K562 (cell line): Measurements from ENCODE around the gene KIF26B. TPM values are rescaled to one million over a fixed set of nuclear protein-coding genes. Genes with fewer than 3 reads are reported as not detected.
"Not testable (repeated sequence)": the region's sequence is repeated elsewhere in the genome, so short reads cannot be mapped to it uniquely, and the experiment has no call there.

Experiments used
- ATAC-seq: fragments of 200-7000 bp; cut with Tn5 transposase; 3 replicates; pipeline ENCODE4 v1.9.1; 2020; ENCODE audit warnings: moderate library complexity
- BruUV-seq: library from RNA; stranded (reverse); fragments of 400-500 nt; replicated peaks from 2 replicates; lab custom pipeline; 2021; lab: Mats Ljungman, UMichigan
- CTCF ChIA-PET: fragments of 300-600 bp; formaldehyde crosslinking; extraction: SDS; loops from one replicate; lab custom pipeline; 2021; ENCODE audit warnings: low intra/inter-chr PET ratio; lab: Yijun Ruan, JAX
- POLR2A ChIA-PET: fragments of 300-600, 350-650 bp; sonication (Branson Sonifier 250); formaldehyde crosslinking; extraction: SDS; loops from one replicate; lab custom pipeline; 2021; ENCODE audit warnings: antibody characterized with exemption, inconsistent platforms; lab: Yijun Ruan, JAX
- DNase-seq, 4 experiments: peaks; one replicate each; pipeline versions ENCODE4 v3.0.0 to v3.0.0-alpha.2; 2011 to 2018; ENCODE audit warnings: low spot score in 3 of 4, mixed read lengths in 3 of 4; ENCODE audit errors: extremely low read depth in 1 of 4
- FAIRE-seq: peaks from 2 replicates; lab custom pipeline; 2011; peaks lifted over from hg19 to GRCh38; lab: Jason Lieb, UNC
- H2AFZ ChIP-seq: 2 replicates; pipeline ENCODE4 v1.6.0; 2011; ENCODE audit warnings: low read depth, low read length, control low read depth, inconsistent platforms
- H3K27ac ChIP-seq: fragments of 200-600 bp; 3 replicates; pipeline ENCODE4 v1.8.0; 2011; ENCODE audit warnings: low read depth, mild to moderate bottlenecking, control low read depth, inconsistent platforms, low read length, moderate library complexity, mixed read lengths; ENCODE audit errors: extremely low read depth
- H3K27me3 ChIP-seq, 2 experiments: fragments of 300-600 bp in 1 of 2; 2 replicates in 1 of 2; 3 replicates in 1 of 2; pipeline versions ENCODE4 v1.6.0 to v1.8.0; 2011; ENCODE audit warnings: inconsistent platforms in 2 of 2, low read length in 2 of 2, mild to moderate bottlenecking in 1 of 2, mixed read lengths in 1 of 2, moderate library complexity in 1 of 2; ENCODE audit not compliant: control insufficient read depth in 2 of 2, insufficient read depth in 2 of 2
- H3K36me3 ChIP-seq: fragments of 300-600 bp; 3 replicates; pipeline ENCODE4 v1.8.0; 2011; ENCODE audit warnings: mild to moderate bottlenecking, low read length, inconsistent platforms; ENCODE audit not compliant: control insufficient read depth, insufficient read depth
- H3K4me1 ChIP-seq, 2 experiments: fragments of 200-600 bp in 1 of 2; replicated peaks in 1 of 2; 2 replicates in 1 of 2; 3 replicates in 1 of 2; pipeline versions ENCODE4 v1.5.1 to v1.8.0; 2011; ENCODE audit warnings: inconsistent platforms in 2 of 2, low read length in 2 of 2, mild to moderate bottlenecking in 1 of 2, mixed read lengths in 1 of 2, moderate library complexity in 1 of 2; ENCODE audit not compliant: control insufficient read depth in 2 of 2, insufficient read depth in 2 of 2
- H3K4me2 ChIP-seq: 2 replicates; pipeline ENCODE4 v1.6.1; 2011; ENCODE audit warnings: low read length, control low read depth, inconsistent platforms, mixed read lengths; ENCODE audit not compliant: insufficient read depth
- H3K4me3 ChIP-seq: fragments of 200-600 bp; sonication (generic), shearing (Covaris generic); 2 replicates; pipeline ENCODE4 v1.5.1; 2016; ENCODE audit warnings: control low read depth, inconsistent platforms
- H3K79me2 ChIP-seq: fragments of 200-600 bp; 3 replicates; pipeline ENCODE4 v1.8.0; 2011; ENCODE audit warnings: low read length, inconsistent platforms; ENCODE audit not compliant: control insufficient read depth, insufficient read depth
- H3K9ac ChIP-seq, 2 experiments: 2 replicates each; pipeline versions ENCODE4 v1.6.0 to v1.6.1; 2011; ENCODE audit warnings: low read depth in 2 of 2, low read length in 2 of 2, control low read depth in 1 of 2, inconsistent platforms in 1 of 2, mild to moderate bottlenecking in 1 of 2, mixed read lengths in 1 of 2; ENCODE audit not compliant: insufficient read depth in 1 of 2
- H3K9me1 ChIP-seq: one replicate; pipeline ENCODE4 v1.6.0; 2011; ENCODE audit warnings: inconsistent platforms, mild to moderate bottlenecking, low read length, moderate library complexity; ENCODE audit not compliant: control insufficient read depth, insufficient read depth
- H3K9me3 ChIP-seq: replicated peaks from 2 replicates; pipeline ENCODE4 v1.5.1; 2011; ENCODE audit warnings: low read depth, low read length, inconsistent platforms; ENCODE audit not compliant: control insufficient read depth, insufficient read depth
- H4K20me1 ChIP-seq: replicated peaks from 2 replicates; pipeline ENCODE4 v1.6.1; 2011; ENCODE audit warnings: low read length, inconsistent platforms, mixed read lengths; ENCODE audit not compliant: control insufficient read depth, insufficient read depth
- ASH1L ChIP-seq: fragments of 450-650 bp; IDR thresholded peaks from 2 replicates; pipeline ENCODE4 v1.6.1; 2018; ENCODE audit warnings: borderline replicate concordance, mild to moderate bottlenecking, low read depth; ENCODE audit not compliant: partially characterized antibody
- CTCF ChIP-seq, 3 experiments: IDR thresholded peaks in 2 of 3; conservative IDR thresholded peaks in 1 of 3; 2 replicates each; pipeline ENCODE4 v1.5.1; 2011 to 2012; ENCODE audit warnings: low read length in 3 of 3, mild to moderate bottlenecking in 3 of 3, control low read depth in 2 of 3, improper control_type of control experiment in 1 of 3, inconsistent platforms in 1 of 3, low read depth in 1 of 3, mixed read lengths in 1 of 3, moderate library complexity in 1 of 3; ENCODE audit not compliant: insufficient read depth in 2 of 3
- WGBS: fragments of 100-300 bp; shearing (Covaris generic); methylation state at CpG from one replicate; pipeline ENCODE4 v1.1.6; 2016; ENCODE audit warnings: low coverage, mixed read lengths; ENCODE audit not compliant: insufficient coverage; ENCODE audit errors: missing lambda C conversion rate; 5-methylcytosine and 5-hydroxymethylcytosine counted together
- in situ Hi-C: fragments of 300-500 bp; cut with MboI; formaldehyde crosslinking; loops from 4 replicates; pipeline ENCODE4 v1.15.0; 2018; ENCODE audit warnings: inconsistent platforms, mixed read lengths
- intact Hi-C: fragments of 100-400 bp; cut with micrococcal nuclease; formaldehyde crosslinking; loops from 2 replicates; pipeline ENCODE4 v1.14.2; 2022
- polyA plus RNA-seq, 8 experiments: library from polyadenylated mRNA; depleted of rRNA in 4 of 8; stranded (reverse) in 5 of 8; unstranded in 3 of 8; fragments of >200 nt; fragmentation: Nextera tagmentation in 2 of 8; fragmentation: Illumina TruSeq in 1 of 8; extraction: Ambion mirVana in 2 of 8; extraction: Trizol in 1 of 8; gene quantifications; 2 replicates each; pipeline versions ENCODE4 v1.2.1 to v1.2.3, GENCODE V29; 2011 to 2014; ENCODE audit warnings: inconsistent platforms in 1 of 8, missing spikeins in 1 of 8
- total RNA-seq, 7 experiments: library from RNA; depleted of rRNA in 6 of 7; stranded (reverse); fragments of >200 nt in 6 of 7; fragmentation: Illumina TruSeq in 2 of 7; extraction: Trizol in 2 of 7; gene quantifications; 2 replicates each; pipeline versions ENCODE4 v1.2.1 to v1.2.3, GENCODE V29; 2011 to 2021; ENCODE audit warnings: low replicate concordance in 1 of 7
- TF ChIP-seq, protein P1 (sequence below): sonication (generic); formaldehyde crosslinking; IDR thresholded peaks from 2 replicates; pipeline ENCODE4 v1.8.0; 2022; ENCODE audit warnings: missing genetic modification reagents, mild to moderate bottlenecking, borderline replicate concordance

KIF26B gene
- total and polyA plus RNA-seq, 9 of the 15 experiments (the other 6 are each of a cell fraction or from before 2014, with no cell fraction given), result 0.02 to 0.08 (median 0.03) TPM; not detected in 6

- peak in 2 of 3 experiments; percentile 14 to 45; a peak in 2 of 6 replicates for TF ChIP-seq CTCF (IDR thresholded peaks at IDR 0.05 in 2 of 3, conservative IDR thresholded peaks at IDR 0.05 in 1 of 3; ENCODE audit: insufficient read depth in 2 of 3, low read depth in 1 of 3, low read length in 3 of 3)
- TF ChIP-seq, protein P1, sequence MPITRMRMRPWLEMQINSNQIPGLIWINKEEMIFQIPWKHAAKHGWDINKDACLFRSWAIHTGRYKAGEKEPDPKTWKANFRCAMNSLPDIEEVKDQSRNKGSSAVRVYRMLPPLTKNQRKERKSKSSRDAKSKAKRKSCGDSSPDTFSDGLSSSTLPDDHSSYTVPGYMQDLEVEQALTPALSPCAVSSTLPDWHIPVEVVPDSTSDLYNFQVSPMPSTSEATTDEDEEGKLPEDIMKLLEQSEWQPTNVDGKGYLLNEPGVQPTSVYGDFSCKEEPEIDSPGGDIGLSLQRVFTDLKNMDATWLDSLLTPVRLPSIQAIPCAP (CRISPR knock-in tag), result no peak
- no peak for TF ChIP-seq ASH1L
- TF ChIP-seq, all 486 proteins: peak for 3
Measured at GRCh38 chr1:245322673-245323072, 167.9 kb downstream of the KIF26B start (continued).

DNA sequence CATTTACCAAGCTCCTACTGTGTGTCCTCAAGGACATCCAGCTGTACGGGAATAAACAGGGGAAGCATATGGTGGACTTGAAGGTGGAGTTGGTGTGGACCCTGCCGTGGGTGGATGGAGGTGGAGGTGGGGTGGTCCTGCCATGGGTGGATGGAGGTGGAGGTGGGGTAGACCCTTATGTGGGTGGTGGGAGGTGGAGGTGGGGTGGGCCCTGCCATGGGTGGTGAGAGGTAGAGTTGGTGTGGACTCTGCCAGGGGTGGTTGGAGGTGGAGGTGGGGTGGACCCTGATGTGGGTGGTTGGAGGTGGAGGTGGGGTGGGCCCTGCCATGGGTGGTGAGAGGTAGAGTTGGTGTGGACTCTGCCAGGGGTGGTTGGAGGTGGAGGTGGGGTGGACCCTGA is 169.0 kb downstream of the KIF26B start:
- H3K4me3 ChIP-seq, H3K9me1 ChIP-seq, H3K9me3 ChIP-seq, FAIRE-seq, H3K9ac ChIP-seq, H4K20me1 ChIP-seq, in situ Hi-C loops, ATAC-seq, H3K4me1 ChIP-seq, DNase-seq, CTCF ChIA-PET, POLR2A ChIA-PET, H2AFZ ChIP-seq, H3K4me2 ChIP-seq, H3K79me2 ChIP-seq, H3K36me3 ChIP-seq, BruUV-seq, H3K27ac ChIP-seq: not testable (repeated sequence)
- 3% methylated on average over 2 of the region's 2 CpGs for WGBS
- peaks cover 48 to 58% of the 10 kb centered on the region in 2 experiments for H3K27me3 ChIP-seq
- intact Hi-C loops, result loop anchor here (5.0 kb wide), 1 partner anchor 734 kb away; no protein-coding TSS in a partner anchor
